SH-SY5Y (cell line): ENCODE results near the gene CNGB1.

Experiments
- GATA2 ChIP-seq: IDR thresholded peaks from 2 replicates; pipeline ENCODE4 v1.6.1; 2011; ENCODE audit warnings: mild to moderate bottlenecking, low read depth, low read length
- GATA3 ChIP-seq: IDR thresholded peaks from 2 replicates; pipeline ENCODE4 v1.6.1; 2011; ENCODE audit warnings: low read depth, mild to moderate bottlenecking, low read length, moderate library complexity

DNA sequence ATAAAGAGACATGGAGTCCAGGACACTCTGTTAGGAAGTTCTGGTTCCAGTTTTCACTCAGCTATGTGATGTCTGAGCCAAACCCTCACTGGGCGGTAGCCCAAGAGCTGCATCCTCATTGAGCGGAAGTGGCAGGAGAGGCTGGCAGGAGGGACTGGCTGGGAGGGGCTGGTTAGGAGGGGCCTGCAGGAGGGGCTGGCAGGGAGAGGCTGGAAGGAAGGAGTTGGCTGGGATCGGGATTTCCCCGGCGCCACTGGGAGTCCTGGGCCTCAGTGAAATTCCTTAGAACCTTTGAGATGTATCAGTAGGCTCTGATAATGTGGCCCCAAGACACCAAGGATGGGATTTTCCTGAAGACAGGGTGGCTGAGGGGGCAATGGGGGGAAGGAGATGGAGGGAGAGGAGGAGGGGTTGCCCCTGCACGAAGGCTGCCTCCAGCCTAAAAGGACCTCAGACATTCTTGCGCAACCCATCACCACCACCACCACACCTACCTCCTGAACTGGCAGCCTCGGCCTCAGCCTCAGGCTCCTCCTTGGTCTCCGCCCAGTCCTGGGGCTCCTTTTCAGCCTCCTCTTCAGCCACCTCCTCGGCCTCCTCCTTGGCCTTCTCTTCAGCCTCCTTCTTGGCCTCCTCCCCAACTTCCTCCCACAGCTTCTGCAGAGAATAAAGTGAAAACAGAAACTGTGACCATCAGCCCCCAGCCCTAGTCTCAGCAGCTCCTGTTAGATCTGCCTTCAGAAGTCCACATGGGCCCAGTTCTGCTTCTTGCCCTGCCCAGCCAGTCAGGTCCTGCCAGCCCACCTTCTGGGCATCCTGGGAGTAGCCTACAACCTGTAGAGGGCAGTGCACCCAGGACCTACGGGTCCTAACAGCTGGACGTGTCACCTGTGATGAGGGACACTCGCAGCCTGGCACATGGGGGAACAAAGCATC, 31.7 kb downstream of the CNGB1 start:
- TF ChIP-seq GATA2 (no peak), GATA3 (no peak)
